ENCODE results near the gene TARBP1.

TARBP1 gene

GRCh38 chr1:234396092-234396491, 82.9 kb downstream of the TARBP1 start:
- Histone ChIP-seq H3K27me3 (ENCODE audit: control insufficient read depth, insufficient read depth, low read length) (no peaks in the 10 kb centered on the region), H3K27ac (no peak overlapping the region), H3K4me3 (ENCODE audit: low read depth, low read length) (no peak overlapping the region), H2AFZ (no peak overlapping the region), H3K9ac (no peak overlapping the region), H3K4me1 (no peaks in the 10 kb centered on the region), H3K36me3 (ENCODE audit: control insufficient read depth, insufficient read depth, low read length) (no peaks in the 10 kb centered on the region), H3K79me2 (no peaks in the 10 kb centered on the region), H3K9me3 (ENCODE audit: control insufficient read depth, low read length) (no peaks in the 10 kb centered on the region), H3K4me2 (ENCODE audit: low read length) (no peak overlapping the region)
- TF ChIP-seq, protein P1, sequence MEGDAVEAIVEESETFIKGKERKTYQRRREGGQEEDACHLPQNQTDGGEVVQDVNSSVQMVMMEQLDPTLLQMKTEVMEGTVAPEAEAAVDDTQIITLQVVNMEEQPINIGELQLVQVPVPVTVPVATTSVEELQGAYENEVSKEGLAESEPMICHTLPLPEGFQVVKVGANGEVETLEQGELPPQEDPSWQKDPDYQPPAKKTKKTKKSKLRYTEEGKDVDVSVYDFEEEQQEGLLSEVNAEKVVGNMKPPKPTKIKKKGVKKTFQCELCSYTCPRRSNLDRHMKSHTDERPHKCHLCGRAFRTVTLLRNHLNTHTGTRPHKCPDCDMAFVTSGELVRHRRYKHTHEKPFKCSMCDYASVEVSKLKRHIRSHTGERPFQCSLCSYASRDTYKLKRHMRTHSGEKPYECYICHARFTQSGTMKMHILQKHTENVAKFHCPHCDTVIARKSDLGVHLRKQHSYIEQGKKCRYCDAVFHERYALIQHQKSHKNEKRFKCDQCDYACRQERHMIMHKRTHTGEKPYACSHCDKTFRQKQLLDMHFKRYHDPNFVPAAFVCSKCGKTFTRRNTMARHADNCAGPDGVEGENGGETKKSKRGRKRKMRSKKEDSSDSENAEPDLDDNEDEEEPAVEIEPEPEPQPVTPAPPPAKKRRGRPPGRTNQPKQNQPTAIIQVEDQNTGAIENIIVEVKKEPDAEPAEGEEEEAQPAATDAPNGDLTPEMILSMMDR (IDR thresholded peaks at IDR 0.05), result no peak

DNA sequence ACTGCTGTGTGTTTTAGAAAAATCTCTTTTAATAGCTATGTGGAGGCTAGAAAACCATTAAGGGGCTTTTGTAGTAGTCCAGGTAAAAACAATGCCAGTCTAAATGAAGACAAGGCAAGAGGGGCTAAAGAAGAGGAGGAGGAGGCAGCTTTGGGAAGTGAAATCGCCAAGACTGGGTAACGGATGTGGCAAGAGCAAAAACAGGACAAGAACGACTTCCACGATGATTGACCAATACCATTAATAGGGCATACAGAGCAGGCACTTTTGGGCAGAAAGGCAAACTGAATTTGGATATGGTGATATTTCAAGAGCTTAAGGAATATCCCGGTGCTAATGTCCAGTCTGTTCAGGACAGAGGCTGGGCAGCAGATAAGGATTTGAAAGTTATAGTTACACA, 83.7 kb downstream of the TARBP1 start:
- Histone ChIP-seq H3K9me3 (ENCODE audit: control insufficient read depth, low read length) (no peaks in the 10 kb centered on the region), H3K27ac (no peak overlapping the region), H3K36me3 (ENCODE audit: control insufficient read depth, insufficient read depth, low read length) (no peaks in the 10 kb centered on the region), H3K27me3 (ENCODE audit: control insufficient read depth, insufficient read depth, low read length) (no peaks in the 10 kb centered on the region), H3K4me2 (ENCODE audit: low read length) (no peak overlapping the region), H3K9ac (no peak overlapping the region), H3K4me1 (no peaks in the 10 kb centered on the region), H2AFZ (no peak overlapping the region), H3K79me2 (no peaks in the 10 kb centered on the region), H3K4me3 (ENCODE audit: low read depth, low read length) (no peak overlapping the region)
- TF ChIP-seq, protein P1 (IDR thresholded peaks at IDR 0.05), result no peak

DNA sequence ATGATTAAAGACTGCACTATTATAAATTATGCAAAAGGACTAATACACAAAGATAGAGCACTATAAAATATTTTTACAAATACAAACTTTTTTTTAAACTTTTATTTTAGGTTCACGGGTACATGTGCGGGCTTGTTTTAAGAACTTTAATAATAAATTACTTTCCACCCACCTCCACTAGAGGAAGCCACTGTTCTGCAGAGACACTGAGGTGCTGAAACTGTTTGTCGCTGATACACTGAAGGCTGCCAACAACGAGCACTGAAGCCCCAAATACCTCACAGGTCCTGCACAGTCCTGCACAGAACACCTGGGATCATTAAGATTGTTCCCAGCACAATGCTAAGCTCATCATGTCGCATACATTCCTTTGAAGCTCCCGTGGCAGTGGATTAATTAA, 85.8 kb downstream of the TARBP1 start:
- no peaks in the 10 kb centered on the region for H3K79me2 ChIP-seq
- no peak overlapping the region for H3K4me2 ChIP-seq (ENCODE audit: low read length)
- H3K4me1 ChIP-seq, result no peaks in the 10 kb centered on the region
- H3K9me3 ChIP-seq (ENCODE audit: control insufficient read depth, low read length), result no peaks in the 10 kb centered on the region
- H3K36me3 ChIP-seq (ENCODE audit: control insufficient read depth, insufficient read depth, low read length), result no peaks in the 10 kb centered on the region
- TF ChIP-seq, protein P1 (IDR thresholded peaks at IDR 0.05), result no peak
- no peaks in the 10 kb centered on the region for H3K27me3 ChIP-seq (ENCODE audit: control insufficient read depth, insufficient read depth, low read length)
- H3K9ac ChIP-seq, result no peak overlapping the region
- H3K27ac ChIP-seq, result no peak overlapping the region
- H2AFZ ChIP-seq, result no peak overlapping the region
- H3K4me3 ChIP-seq (ENCODE audit: low read depth, low read length), result no peak overlapping the region

DNA sequence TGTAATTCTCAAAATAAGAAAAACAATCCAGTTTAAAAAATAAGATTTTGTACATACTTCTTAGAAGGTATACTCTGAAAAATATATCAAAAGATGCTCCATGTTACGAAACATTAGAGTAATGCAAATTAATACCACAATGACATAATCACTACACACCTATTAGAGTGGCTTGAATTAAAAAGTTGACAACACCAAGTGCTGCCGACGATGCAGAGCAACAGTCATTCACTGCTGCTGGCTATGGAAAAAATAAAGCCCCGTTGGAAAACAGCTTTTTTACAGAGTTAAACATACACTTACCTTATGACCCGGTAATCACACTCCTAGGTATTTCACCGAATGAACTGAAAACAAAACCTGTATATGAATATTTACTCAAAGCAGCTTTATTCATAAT, 90.9 kb downstream of the TARBP1 start:
- H3K4me1 ChIP-seq, result no peaks in the 10 kb centered on the region
- H3K36me3 ChIP-seq (ENCODE audit: control insufficient read depth, insufficient read depth, low read length), result no peaks in the 10 kb centered on the region
- H3K79me2 ChIP-seq, result no peaks in the 10 kb centered on the region
- TF ChIP-seq, protein P1 (IDR thresholded peaks at IDR 0.05), result no peak
- H3K27ac ChIP-seq, result no peak overlapping the region
- H3K4me2 ChIP-seq (ENCODE audit: low read length), result no peak overlapping the region
- no peak overlapping the region for H3K9ac ChIP-seq
- no peak overlapping the region for H3K4me3 ChIP-seq (ENCODE audit: low read depth, low read length)
- H3K9me3 ChIP-seq (ENCODE audit: control insufficient read depth, low read length), result no peaks in the 10 kb centered on the region
- H2AFZ ChIP-seq, result no peak overlapping the region
- H3K27me3 ChIP-seq (ENCODE audit: control insufficient read depth, insufficient read depth, low read length), result no peaks in the 10 kb centered on the region

DNA sequence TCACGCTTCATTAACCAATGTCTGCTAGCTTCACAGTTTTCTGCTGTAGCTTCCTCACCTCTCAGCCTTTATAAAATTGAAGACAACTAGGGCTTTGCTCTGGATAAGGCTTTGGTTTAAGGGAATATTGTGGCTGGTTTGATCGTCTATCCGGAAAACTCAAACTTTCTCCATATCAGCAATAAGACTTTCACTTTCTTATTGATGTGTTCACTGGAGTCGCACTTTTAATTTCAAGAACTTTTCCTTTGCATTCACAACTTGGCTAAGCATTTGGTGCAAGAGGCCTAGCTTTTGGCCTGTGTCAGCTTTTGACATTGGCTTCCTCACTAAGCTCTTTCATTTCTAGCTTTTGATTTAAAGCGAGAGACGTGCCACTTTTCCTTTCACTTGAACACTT, 92.9 kb downstream of the TARBP1 start:
- no peak overlapping the region for H3K4me3 ChIP-seq (ENCODE audit: low read depth, low read length)
- H3K36me3 ChIP-seq (ENCODE audit: control insufficient read depth, insufficient read depth, low read length), result no peaks in the 10 kb centered on the region
- no peak overlapping the region for H2AFZ ChIP-seq
- H3K79me2 ChIP-seq, result no peaks in the 10 kb centered on the region
- no peak overlapping the region for H3K9ac ChIP-seq
- TF ChIP-seq, protein P1 (IDR thresholded peaks at IDR 0.05), result no peak
- peak overlapping the region; percentile 8 for H3K4me2 ChIP-seq (ENCODE audit: low read length)
- H3K27me3 ChIP-seq (ENCODE audit: control insufficient read depth, insufficient read depth, low read length), result no peaks in the 10 kb centered on the region
- H3K9me3 ChIP-seq (ENCODE audit: control insufficient read depth, low read length), result no peaks in the 10 kb centered on the region
- no peak overlapping the region for H3K27ac ChIP-seq
- no peaks in the 10 kb centered on the region for H3K4me1 ChIP-seq

All from parathyroid adenoma (tissue), 2 donors.